NCI-H2171 (cell line): ENCODE data around the gene NRP2.

Experiments
- DNase-seq: peaks from one replicate; lab custom pipeline; 2025; lab: John Stamatoyannopoulos, UW

The NRP2 gene

GRCh38 chr2:205733082-205733481, 50.8 kb downstream of the NRP2 start:
- no peak for DNase-seq

GRCh38 chr2:205733648-205734047, 51.3 kb downstream of the NRP2 start:
- DNase-seq: peak; percentile 28

DNA sequence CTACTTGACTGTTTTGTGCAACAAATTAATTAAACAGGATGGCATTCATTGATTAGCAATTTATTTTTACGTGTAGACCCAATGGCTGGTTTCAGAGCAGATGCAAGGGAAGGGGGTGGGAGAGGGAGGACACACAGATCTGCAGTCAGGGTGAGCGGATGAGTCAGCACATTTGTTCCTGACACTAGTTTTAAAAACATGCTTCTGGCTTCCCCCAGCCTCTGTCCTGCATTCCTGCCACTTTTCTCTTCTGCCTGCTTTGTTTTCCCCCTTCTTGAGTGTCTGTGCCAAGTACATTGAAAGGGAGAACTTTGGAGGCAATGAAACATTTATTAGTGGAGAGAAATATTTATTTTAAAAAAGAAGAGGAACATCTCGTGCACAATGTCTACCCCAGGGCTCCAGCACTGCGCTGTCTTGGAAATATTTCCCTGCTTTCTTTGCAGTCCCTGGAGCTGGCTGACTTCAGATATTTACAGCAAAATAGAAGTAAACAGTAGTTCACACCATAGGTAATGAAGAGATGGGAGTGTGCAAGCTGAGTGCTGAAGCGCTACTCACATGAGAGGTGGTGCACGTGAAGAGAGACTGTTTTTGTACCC, 52.2 kb downstream of the NRP2 start:
- DNase-seq: no peak

- DNase-seq: no peak
Observed at GRCh38 chr2:205738117-205738968, 56.0 kb downstream of the NRP2 start.

GRCh38 chr2:205739620-205740019, 57.3 kb downstream of the NRP2 start:
- peak; percentile 75 for DNase-seq

GRCh38 chr2:205740381-205740780, 58.1 kb downstream of the NRP2 start:
- DNase-seq: no peak

DNA sequence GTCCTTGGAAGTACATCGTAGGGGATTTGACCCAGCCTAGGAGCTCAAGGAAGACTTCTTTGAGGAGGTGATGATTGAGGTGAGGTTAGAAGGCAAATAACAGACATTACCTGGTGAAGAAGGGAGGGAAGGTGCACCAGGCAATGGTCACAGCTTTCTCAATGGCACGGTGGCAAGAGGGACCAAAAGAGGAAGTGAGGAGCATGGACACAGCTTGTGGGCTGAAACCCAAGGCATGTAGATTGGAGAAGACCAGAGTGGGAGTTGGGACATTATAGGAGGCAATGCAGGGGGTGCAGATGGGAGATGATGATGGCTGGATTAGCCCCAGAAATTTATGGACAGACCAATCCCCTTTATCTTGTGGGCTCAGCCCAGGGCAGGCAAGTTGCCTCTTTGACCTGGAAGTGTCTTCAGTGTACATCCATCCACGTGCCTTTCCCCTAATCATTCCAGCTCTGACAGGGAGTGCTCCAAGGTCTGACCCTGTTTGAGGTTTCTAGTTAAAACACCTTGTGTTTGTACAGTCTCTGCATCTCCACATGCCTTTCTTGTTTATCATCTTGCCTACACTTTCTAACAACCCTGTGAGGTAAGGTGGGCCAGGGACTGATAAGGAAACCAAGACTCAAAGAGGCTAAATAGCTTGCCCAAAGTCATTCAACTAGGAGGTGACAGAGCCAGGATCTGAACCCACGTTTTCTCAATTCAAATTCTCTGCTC, 59.1 kb downstream of the NRP2 start:
- no peak for DNase-seq

GRCh38 chr2:205743137-205743536, 60.8 kb downstream of the NRP2 start:
- no peak for DNase-seq

DNA sequence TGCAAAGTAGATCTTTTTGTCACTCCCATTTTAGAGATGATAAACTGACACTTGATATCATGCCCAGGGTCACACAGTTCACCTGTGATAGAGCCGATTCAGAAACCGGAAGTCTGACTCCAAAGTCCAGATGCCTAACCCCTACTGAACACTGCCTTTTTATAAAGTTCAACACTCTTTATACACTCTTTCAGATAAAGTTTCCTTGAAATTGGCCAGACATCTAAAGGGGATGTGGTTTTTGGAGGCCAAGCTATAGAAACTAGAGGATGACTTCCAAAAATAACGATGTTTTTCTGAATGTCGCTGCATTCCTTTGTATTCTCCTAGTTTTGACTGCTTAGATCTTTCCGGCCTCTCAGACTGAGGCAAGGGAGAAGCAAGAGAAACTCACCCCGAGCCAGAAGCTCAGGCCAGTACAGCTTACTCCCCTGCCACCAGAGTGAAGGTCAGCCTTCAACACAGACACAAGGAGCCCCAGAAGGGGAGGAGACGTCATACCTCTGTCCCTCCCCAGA, 61.8 kb downstream of the NRP2 start:
- DNase-seq: no peak

- no peak for DNase-seq
Observed at GRCh38 chr2:205745661-205746419, 63.5 kb downstream of the NRP2 start.

- DNase-seq: no peak
Observed at GRCh38 chr2:205746420-205746785, 64.1 kb downstream of the NRP2 start.

- no peak for DNase-seq
Observed at GRCh38 chr2:205747829-205748386, 65.6 kb downstream of the NRP2 start.

DNA sequence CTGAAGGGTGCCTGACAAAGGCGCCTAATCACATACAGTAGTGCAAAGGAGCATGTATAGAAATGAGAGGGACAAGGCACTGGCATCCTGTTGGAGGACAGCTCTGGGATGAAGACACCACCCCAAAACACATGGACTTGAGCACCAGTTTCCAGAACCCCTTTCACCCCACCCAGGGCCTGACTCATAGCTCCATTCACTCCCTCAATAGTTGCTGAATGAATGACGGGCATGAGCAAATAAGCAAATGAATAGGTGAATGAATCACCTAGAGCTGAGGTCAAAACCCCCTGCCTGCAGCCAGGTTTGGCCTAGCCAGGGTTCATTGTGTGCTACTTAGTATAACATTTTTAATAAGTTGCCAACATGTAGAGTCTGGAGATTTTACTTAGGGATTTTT, 66.3 kb downstream of the NRP2 start:
- no peak for DNase-seq

- no peak for DNase-seq
Observed at GRCh38 chr2:205749078-205749477, 66.8 kb downstream of the NRP2 start.

- no peak for DNase-seq
Observed at GRCh38 chr2:205750797-205751196, 68.5 kb downstream of the NRP2 start.

DNA sequence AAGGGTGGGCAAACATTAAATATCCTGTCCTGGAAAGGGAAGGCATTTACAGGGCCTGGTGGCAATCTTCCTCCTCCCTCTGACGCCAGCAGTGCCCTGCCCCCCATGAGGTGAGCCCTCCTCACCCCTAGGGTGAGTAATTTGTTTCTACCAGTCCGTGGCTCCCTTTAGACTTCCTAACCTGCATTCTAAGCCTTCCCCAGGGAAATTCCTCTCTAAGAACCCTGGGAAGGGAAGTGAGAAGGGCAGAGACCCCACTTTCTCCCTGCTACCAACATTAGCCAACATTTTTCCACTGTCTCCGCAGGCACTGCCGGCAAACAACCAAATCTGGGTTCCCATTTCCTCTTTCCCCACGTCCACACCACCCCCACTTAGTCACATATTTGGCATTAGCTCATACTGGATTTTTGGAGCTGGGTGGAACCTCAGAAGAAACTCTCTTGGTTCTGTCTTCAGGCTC, 69.3 kb downstream of the NRP2 start:
- DNase-seq: no peak

GRCh38 chr2:205752296-205752820, 70.1 kb downstream of the NRP2 start:
- DNase-seq: no peak

GRCh38 chr2:205752924-205753323, 70.6 kb downstream of the NRP2 start:
- no peak for DNase-seq

GRCh38 chr2:205754285-205754923, 72.1 kb downstream of the NRP2 start:
- no peak for DNase-seq

DNA sequence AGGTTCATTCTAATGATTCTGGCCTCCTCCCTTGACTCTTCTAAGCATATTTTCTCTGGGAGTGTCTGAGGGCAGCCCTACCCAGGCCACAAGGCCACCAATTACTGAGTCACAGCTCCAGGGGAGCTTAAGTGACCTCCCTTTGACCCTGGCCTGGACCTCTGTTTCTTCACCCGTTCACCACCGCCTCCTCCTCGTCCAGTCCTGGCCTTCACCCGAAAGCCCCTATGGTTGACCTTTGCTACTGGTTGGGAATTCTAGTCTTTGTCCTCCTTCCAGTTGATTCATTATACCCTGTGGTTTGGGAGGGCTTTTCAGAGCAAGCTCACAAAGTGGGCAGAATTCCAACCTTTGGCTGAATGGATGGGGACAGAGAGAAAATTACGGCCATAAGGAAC, 72.6 kb downstream of the NRP2 start:
- peak; percentile 24 for DNase-seq

GRCh38 chr2:205755923-205756322, 73.6 kb downstream of the NRP2 start:
- DNase-seq: no peak
